GM20431 (cell line): ENCODE measurements around the gene MYEOV.

ENCODE experiments used
- in situ Hi-C: fragments of 300-500 bp; cut with MseI, MboI; formaldehyde crosslinking; loops from one replicate; pipeline ENCODE4 v1.15.0; 2020; ENCODE audit warnings: low sequenced_read_pairs; ENCODE audit not compliant: unreplicated experiment

The MYEOV gene

GRCh38 chr11:69298267-69299022 is 4.5 kb downstream of the MYEOV start:
- in situ Hi-C loops, result loop anchor here (25.0 kb wide), 1 partner anchor 339 kb away; the partner anchor contains the start of gene CCND1

- in situ Hi-C loops, result loop anchor here (25.0 kb wide), 1 partner anchor 338 kb away; the partner anchor contains the start of gene CCND1
These were observed 5.1 kb downstream of the MYEOV start for GRCh38 chr11:69299023-69299461.

GRCh38 chr11:69299572-69299971 is 5.6 kb downstream of the MYEOV start:
- in situ Hi-C loops, result loop anchor here (25.0 kb wide), 1 partner anchor 338 kb away; the partner anchor contains the start of gene CCND1

GRCh38 chr11:69300120-69301060 is 6.4 kb downstream of the MYEOV start:
- in situ Hi-C loops, result no loop called here

GRCh38 chr11:69301081-69301454 is 7.1 kb downstream of the MYEOV start:
- in situ Hi-C loops, result no loop called here

GRCh38 chr11:69301455-69302401 is 7.8 kb downstream of the MYEOV start:
- in situ Hi-C loops, result no loop called here

- in situ Hi-C loops, result no loop called here
These were observed 8.6 kb downstream of the MYEOV start for GRCh38 chr11:69302447-69303020.

GRCh38 chr11:69303427-69303826 is 9.5 kb downstream of the MYEOV start:
- in situ Hi-C loops, result no loop called here

GRCh38 chr11:69304258-69304657 is 10.3 kb downstream of the MYEOV start:
- in situ Hi-C loops, result no loop called here

- in situ Hi-C loops, result no loop called here
These were observed 10.7 kb downstream of the MYEOV start for GRCh38 chr11:69304686-69305085.

- in situ Hi-C loops, result no loop called here
These were observed 12.1 kb downstream of the MYEOV start for GRCh38 chr11:69305885-69306540.

- in situ Hi-C loops, result no loop called here
These were observed 12.9 kb downstream of the MYEOV start for GRCh38 chr11:69306821-69307220.

- in situ Hi-C loops, result no loop called here
These were observed 13.5 kb downstream of the MYEOV start for GRCh38 chr11:69307421-69307820.

- in situ Hi-C loops, result no loop called here
These were observed 14.0 kb downstream of the MYEOV start for GRCh38 chr11:69307871-69308431.

GRCh38 chr11:69308491-69308911 is 14.5 kb downstream of the MYEOV start:
- in situ Hi-C loops, result no loop called here

GRCh38 chr11:69308936-69309615 is 15.1 kb downstream of the MYEOV start:
- in situ Hi-C loops, result no loop called here

- in situ Hi-C loops, result no loop called here
These were observed 15.8 kb downstream of the MYEOV start for GRCh38 chr11:69309631-69310280.

GRCh38 chr11:69310351-69310750 is 16.4 kb downstream of the MYEOV start:
- in situ Hi-C loops, result no loop called here
